GM10248 (cell line): ENCODE data around the gene ETFRF1.
A peak's percentile ranks its signal among the peaks of the same experiment; 100 is the strongest.

Source experiments
- CTCF ChIA-PET: fragments of 300-600 bp; sonication (Branson Sonifier 250); formaldehyde crosslinking; extraction: SDS; loops from one replicate; lab custom pipeline; 2021; ENCODE audit warnings: antibody characterized with exemption; lab: Yijun Ruan, JAX
- POLR2A ChIA-PET: fragments of 350-650 bp; sonication (Branson Sonifier 250); formaldehyde crosslinking; extraction: SDS; loops from one replicate; lab custom pipeline; 2020; ENCODE audit warnings: antibody characterized with exemption; lab: Yijun Ruan, JAX
- DNase-seq: peaks from one replicate; pipeline ENCODE4 v3.0.0; 2012; ENCODE audit errors: extremely low spot score
- TF ChIP-seq, protein P1 (sequence below): IDR thresholded peaks from 2 replicates; pipeline ENCODE4 v1.5.1; 2012; ENCODE audit warnings: mild to moderate bottlenecking, low read depth; ENCODE audit errors: extremely low read depth, missing control alignments, control extremely low read depth

The ETFRF1 gene

DNA sequence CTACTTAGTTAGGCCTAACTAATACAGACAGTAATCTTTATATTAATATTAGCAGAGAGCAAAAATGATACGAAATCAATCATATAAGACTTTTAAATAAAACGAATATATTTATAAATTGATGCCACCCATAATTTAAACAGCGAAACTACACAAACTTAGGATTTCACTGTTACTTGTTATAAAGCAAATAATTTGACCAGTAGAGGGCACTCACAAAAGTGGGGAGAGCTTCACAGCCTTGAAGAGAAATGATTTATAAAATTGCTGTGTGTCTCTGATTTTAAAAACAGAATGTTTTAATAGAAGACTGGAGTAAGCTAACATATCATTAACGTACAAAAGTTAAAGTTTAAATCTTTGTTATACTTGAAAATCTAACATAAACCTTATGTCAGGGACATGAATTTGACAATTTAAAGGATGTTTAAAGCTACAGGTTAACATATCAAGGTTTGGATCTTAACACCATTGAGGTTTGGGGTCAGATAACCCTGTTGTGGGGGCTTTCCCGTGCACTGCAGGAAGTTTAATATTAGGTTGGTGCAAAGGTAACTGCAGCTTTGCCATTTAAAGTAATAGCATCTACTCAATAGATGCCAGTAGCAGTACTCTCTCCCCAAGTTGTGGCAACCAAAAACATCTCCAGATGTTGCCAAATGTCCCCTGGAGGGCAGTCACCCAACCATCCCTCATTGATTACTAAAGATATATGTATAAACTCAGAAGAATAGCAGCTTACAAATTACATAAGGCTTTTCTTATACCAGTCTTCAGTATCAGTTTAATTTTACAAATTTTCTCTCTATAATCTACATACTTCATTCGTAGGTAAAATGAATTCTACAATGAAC lies 46.4 kb downstream of the ETFRF1 start:
- ChIA-PET CTCF (interaction anchor here (0.7 to 2.9 kb wide), 20 partner anchors 10 to 244 kb away, joined by 3 to 18 read pairs (median 5); partner anchors contain the start of genes DNAI7, ETFRF1 and KRAS), POLR2A (no interaction called here)
- peak; percentile 31 for DNase-seq
- TF ChIP-seq, protein P1, sequence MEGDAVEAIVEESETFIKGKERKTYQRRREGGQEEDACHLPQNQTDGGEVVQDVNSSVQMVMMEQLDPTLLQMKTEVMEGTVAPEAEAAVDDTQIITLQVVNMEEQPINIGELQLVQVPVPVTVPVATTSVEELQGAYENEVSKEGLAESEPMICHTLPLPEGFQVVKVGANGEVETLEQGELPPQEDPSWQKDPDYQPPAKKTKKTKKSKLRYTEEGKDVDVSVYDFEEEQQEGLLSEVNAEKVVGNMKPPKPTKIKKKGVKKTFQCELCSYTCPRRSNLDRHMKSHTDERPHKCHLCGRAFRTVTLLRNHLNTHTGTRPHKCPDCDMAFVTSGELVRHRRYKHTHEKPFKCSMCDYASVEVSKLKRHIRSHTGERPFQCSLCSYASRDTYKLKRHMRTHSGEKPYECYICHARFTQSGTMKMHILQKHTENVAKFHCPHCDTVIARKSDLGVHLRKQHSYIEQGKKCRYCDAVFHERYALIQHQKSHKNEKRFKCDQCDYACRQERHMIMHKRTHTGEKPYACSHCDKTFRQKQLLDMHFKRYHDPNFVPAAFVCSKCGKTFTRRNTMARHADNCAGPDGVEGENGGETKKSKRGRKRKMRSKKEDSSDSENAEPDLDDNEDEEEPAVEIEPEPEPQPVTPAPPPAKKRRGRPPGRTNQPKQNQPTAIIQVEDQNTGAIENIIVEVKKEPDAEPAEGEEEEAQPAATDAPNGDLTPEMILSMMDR = peak; percentile 49

- TF ChIP-seq, protein P1 = no peak
- POLR2A ChIA-PET = no interaction called here
- CTCF ChIA-PET = no interaction called here
- no peak for DNase-seq
Observed at GRCh38 chr12:25242981-25243679, 48.1 kb downstream of the ETFRF1 start.

DNA sequence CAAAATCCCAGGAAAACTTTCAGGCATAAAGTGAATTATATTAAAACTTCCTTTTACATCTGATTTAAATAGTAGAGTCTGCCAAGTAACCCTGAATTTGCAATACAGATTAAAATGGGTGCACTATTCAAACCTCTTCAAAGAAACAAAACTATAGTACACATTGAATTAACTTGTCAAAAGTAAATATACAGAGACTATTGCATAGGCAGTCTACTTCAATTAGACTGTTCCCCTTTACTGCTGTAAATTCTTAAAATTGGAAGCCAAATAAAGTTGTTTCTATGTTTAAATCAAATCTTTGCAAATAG lies 48.6 kb downstream of the ETFRF1 start:
- POLR2A ChIA-PET = no interaction called here
- no peak for DNase-seq
- CTCF ChIA-PET = no interaction called here
- TF ChIP-seq, protein P1 = no peak

GRCh38 chr12:25245491-25245890 lies 50.5 kb downstream of the ETFRF1 start:
- no peak for DNase-seq
- POLR2A ChIA-PET = no interaction called here
- TF ChIP-seq, protein P1 = no peak
- CTCF ChIA-PET = no interaction called here

- POLR2A ChIA-PET = interaction anchor here (0.5 kb wide), 1 partner anchor 32 kb away, joined by 4 read pairs; no protein-coding TSS in a partner anchor
- no peak for DNase-seq
- CTCF ChIA-PET = interaction anchor here (0.8 kb wide), 1 partner anchor 10 kb away, joined by 3 read pairs; no protein-coding TSS in a partner anchor
- TF ChIP-seq, protein P1 = no peak
Observed at GRCh38 chr12:25248137-25248536, 53.1 kb downstream of the ETFRF1 start.

DNA sequence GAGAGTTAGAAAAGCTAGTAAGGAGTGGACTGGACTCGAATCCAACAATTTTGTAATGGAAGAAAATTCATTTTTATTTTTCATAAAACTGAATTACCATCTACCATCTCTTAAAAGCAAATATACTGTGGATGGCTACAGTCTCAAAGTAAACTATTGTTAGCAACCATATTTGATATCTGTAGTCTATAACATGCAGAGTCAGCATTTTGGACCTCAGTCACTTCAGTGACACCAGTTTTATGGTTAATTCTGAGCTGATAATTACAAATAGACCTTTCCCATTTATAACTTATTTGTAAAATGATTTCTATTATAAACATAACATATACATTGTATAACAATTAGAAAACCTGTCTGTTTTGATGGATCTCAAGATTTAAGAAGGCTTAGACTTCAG lies 53.7 kb downstream of the ETFRF1 start:
- CTCF ChIA-PET = interaction anchor here (0.8 to 1.3 kb wide), 2 partner anchors 11 to 21 kb away, joined by 3 read pairs; no protein-coding TSS in a partner anchor
- TF ChIP-seq, protein P1 = no peak
- POLR2A ChIA-PET = interaction anchor here (0.5 kb wide), 1 partner anchor 33 kb away, joined by 4 read pairs; no protein-coding TSS in a partner anchor
- no peak for DNase-seq
